HCT116 (cell line): ENCODE results near the gene TBC1D1. TPM values are rescaled to one million over a fixed set of nuclear protein-coding genes. Genes with fewer than 3 reads are reported as not detected.

ENCODE experiments used
- ATAC-seq: fragments of 200-7000 bp; cut with Tn5 transposase; 2 replicates; pipeline ENCODE4 v1.9.1; 2020; ENCODE audit warnings: mild to moderate bottlenecking, moderate library complexity
- BruUV-seq: library from RNA; stranded (reverse); fragments of 400-500 nt; replicated peaks from 2 replicates; lab custom pipeline; 2021; lab: Mats Ljungman, UMichigan
- CTCF ChIA-PET: fragments of 300-600 bp; sonication (Branson Sonifier 250); formaldehyde crosslinking; loops from one replicate; lab custom pipeline; 2021; ENCODE audit warnings: antibody characterized with exemption; lab: Charles Lee
- POLR2A ChIA-PET: fragments of 300-600, 350-600 bp; sonication (Branson Sonifier 250); formaldehyde crosslinking; loops from one replicate; lab custom pipeline; 2021; ENCODE audit warnings: antibody characterized with exemption; lab: Charles Lee
- RAD21 ChIA-PET, 2 experiments: fragments of 300-600 bp; sonication (Branson Sonifier 250); formaldehyde crosslinking; loops; one replicate each; lab custom pipeline; 2023; ENCODE audit warnings: low total read pairs in 2 of 2; ENCODE audit not compliant: uncharacterized antibody in 2 of 2, unreplicated experiment in 2 of 2, low non-redundant PET in 1 of 2; lab: Charles Lee
- DNase-seq: peaks from one replicate; pipeline ENCODE4 v3.0.0-alpha.2; 2010; ENCODE audit warnings: low read depth, low spot score
- H2AFZ ChIP-seq: fragments of 200-600 bp; shearing (Covaris generic), sonication (generic); 2 replicates; pipeline ENCODE4 v1.6.1; 2017; ENCODE audit warnings: low read depth, mixed run types, mixed read lengths, antibody characterized with exemption, low read length; ENCODE audit not compliant: poor library complexity, severe bottlenecking
- H3K27ac ChIP-seq: 2 replicates; pipeline ENCODE4 v1.5.1; 2012; ENCODE audit warnings: low read depth, low read length
- H3K27me3 ChIP-seq: fragments of 200-600 bp; sonication (generic); 2 replicates; pipeline ENCODE4 v1.6.1; 2016; ENCODE audit warnings: mixed run types, low read length, mixed read lengths; ENCODE audit not compliant: insufficient read depth
- H3K36me3 ChIP-seq, 2 experiments: fragments of 200-500 bp in 1 of 2; fragments of 200-600 bp in 1 of 2; sonication (Bioruptor generic) in 1 of 2; sonication (generic) in 1 of 2; 2 replicates each; pipeline versions ENCODE4 v1.5.1 to v1.6.1; 2014 to 2016; ENCODE audit warnings: low read length in 2 of 2, inconsistent platforms in 1 of 2, mixed read lengths in 1 of 2, mixed run types in 1 of 2; ENCODE audit not compliant: insufficient read depth in 2 of 2, control insufficient read depth in 1 of 2
- H3K4me1 ChIP-seq, 2 experiments: fragments of 200-600 bp in 1 of 2; sonication (generic) in 1 of 2; 2 replicates each; pipeline versions ENCODE4 v1.5.1 to v1.6.1; 2012 to 2017; ENCODE audit warnings: low read length in 2 of 2, inconsistent platforms in 1 of 2, mild to moderate bottlenecking in 1 of 2, mixed read lengths in 1 of 2, mixed run types in 1 of 2, moderate library complexity in 1 of 2; ENCODE audit not compliant: insufficient read depth in 2 of 2, control insufficient read depth in 1 of 2
- H3K4me2 ChIP-seq: fragments of 200-600 bp; sonication (generic); 2 replicates; pipeline ENCODE4 v1.6.1; 2017; ENCODE audit warnings: mixed run types, low read length, mixed read lengths
- H3K4me3 ChIP-seq, 2 experiments: fragments of 200-600 bp in 1 of 2; sonication (generic) in 1 of 2; replicated peaks in 1 of 2; 2 replicates each; pipeline ENCODE4 v1.5.1; 2011 to 2016; ENCODE audit warnings: low read length in 2 of 2, control low read depth in 1 of 2, low read depth in 1 of 2, mild to moderate bottlenecking in 1 of 2, mixed read lengths in 1 of 2, mixed run types in 1 of 2
- H3K79me2 ChIP-seq: fragments of 200-600 bp; sonication (generic); 2 replicates; pipeline ENCODE4 v1.6.1; 2017; ENCODE audit warnings: mild to moderate bottlenecking, mixed run types, low read length, moderate library complexity, mixed read lengths; ENCODE audit not compliant: insufficient read depth
- H3K9ac ChIP-seq: fragments of 200-600 bp; sonication (generic); 2 replicates; pipeline ENCODE4 v1.6.1; 2016; ENCODE audit warnings: low read length, mixed read lengths
- H3K9me2 ChIP-seq: fragments of 200-600 bp; sonication (generic), shearing (Covaris generic); 2 replicates; pipeline ENCODE4 v1.6.1; 2017; ENCODE audit warnings: mixed run types, mild to moderate bottlenecking, moderate library complexity; ENCODE audit not compliant: insufficient read depth
- H3K9me3 ChIP-seq, 2 experiments: fragments of 200-500 bp in 1 of 2; fragments of 200-600 bp in 1 of 2; sonication (Bioruptor generic) in 1 of 2; sonication (generic) in 1 of 2; 2 replicates each; pipeline ENCODE4 v1.6.1; 2014 to 2017; ENCODE audit warnings: low read length in 2 of 2, mixed read lengths in 2 of 2, inconsistent platforms in 1 of 2, low read depth in 1 of 2, mild to moderate bottlenecking in 1 of 2, mixed run types in 1 of 2, moderate library complexity in 1 of 2; ENCODE audit not compliant: control insufficient read depth in 1 of 2, insufficient read depth in 1 of 2
- H4K20me1 ChIP-seq: fragments of 200-600 bp; sonication (generic), shearing (Covaris generic); 2 replicates; pipeline ENCODE4 v1.6.1; 2017; ENCODE audit warnings: mixed run types, mild to moderate bottlenecking, moderate library complexity; ENCODE audit not compliant: insufficient read depth
- ATF3 ChIP-seq: IDR thresholded peaks from 2 replicates; pipeline ENCODE4 v1.6.1; 2012
- CBX3 ChIP-seq: IDR thresholded peaks from 2 replicates; pipeline ENCODE4 v1.6.1; 2012; ENCODE audit warnings: low read depth
- CEBPB ChIP-seq: IDR thresholded peaks from 2 replicates; pipeline ENCODE4 v1.6.1; 2012; ENCODE audit warnings: low read depth
- CTCF ChIP-seq, 3 experiments: fragments of 200-600 bp in 1 of 3; sonication (generic) in 1 of 3; IDR thresholded peaks in 2 of 3; conservative IDR thresholded peaks in 1 of 3; 2 replicates each; pipeline ENCODE4 v1.5.1; 2012 to 2017; ENCODE audit warnings: low read depth in 2 of 3, low read length in 2 of 3, antibody characterized with exemption in 1 of 3, borderline replicate concordance in 1 of 3, control low read depth in 1 of 3, mild to moderate bottlenecking in 1 of 3, mixed read lengths in 1 of 3, mixed run types in 1 of 3, moderate library complexity in 1 of 3; ENCODE audit not compliant: insufficient read depth in 1 of 3
- EGR1 ChIP-seq: IDR thresholded peaks from 2 replicates; pipeline ENCODE4 v1.6.1; 2012; ENCODE audit warnings: low read depth
- EZH2 ChIP-seq: fragments of 200-600 bp; sonication (generic); IDR thresholded peaks from 2 replicates; pipeline ENCODE4 v1.6.1; 2017; ENCODE audit warnings: antibody characterized with exemption, mixed run types
- EZH2phosphoT487 ChIP-seq: fragments of 200-600 bp; IDR thresholded peaks from 2 replicates; pipeline ENCODE4 v1.6.1; 2018; ENCODE audit warnings: antibody characterized with exemption, borderline replicate concordance
- FOSL1 ChIP-seq: IDR thresholded peaks from 2 replicates; pipeline ENCODE4 v1.6.1; 2012; ENCODE audit warnings: low read depth
- MAX ChIP-seq: IDR thresholded peaks from 2 replicates; pipeline ENCODE4 v1.6.1; 2012
- POLR2A ChIP-seq: IDR thresholded peaks from 2 replicates; pipeline ENCODE4 v1.7.0; 2011; ENCODE audit warnings: borderline replicate concordance; ENCODE audit not compliant: insufficient read depth, insufficient read length; ENCODE audit errors: extremely low read depth
- POLR2AphosphoS5 ChIP-seq: IDR thresholded peaks from 2 replicates; pipeline ENCODE4 v1.6.1; 2011; ENCODE audit warnings: mild to moderate bottlenecking, low read depth, low read length, moderate library complexity
- RAD21 ChIP-seq: IDR thresholded peaks from 2 replicates; pipeline ENCODE4 v1.6.1; 2012; ENCODE audit warnings: low read depth, mild to moderate bottlenecking
- REST ChIP-seq: IDR thresholded peaks from 2 replicates; pipeline ENCODE4 v1.6.1; 2012; ENCODE audit warnings: low read depth
- SIN3A ChIP-seq: IDR thresholded peaks from 2 replicates; pipeline ENCODE4 v1.6.1; 2012; ENCODE audit warnings: low read depth
- TCF7L2 ChIP-seq: IDR thresholded peaks from 2 replicates; pipeline ENCODE4 v1.7.0; 2011; ENCODE audit warnings: borderline replicate concordance, inconsistent platforms; ENCODE audit not compliant: insufficient read depth, insufficient read length; ENCODE audit errors: extremely low read depth
- YY1 ChIP-seq: IDR thresholded peaks from 2 replicates; pipeline ENCODE4 v1.6.1; 2011; ENCODE audit warnings: low read length, low read depth, moderate library complexity, mild to moderate bottlenecking; ENCODE audit not compliant: insufficient replicate concordance; ENCODE audit errors: extremely low read depth
- ZBTB33 ChIP-seq: IDR thresholded peaks from 2 replicates; pipeline ENCODE4 v1.6.1; 2011; ENCODE audit warnings: mild to moderate bottlenecking, low read length, moderate library complexity; ENCODE audit not compliant: insufficient replicate concordance; ENCODE audit errors: extremely low read depth
- intact Hi-C: fragments of 100-400 bp; cut with micrococcal nuclease; formaldehyde crosslinking; loops from 2 replicates; pipeline ENCODE4 v1.10.0; 2022
- total RNA-seq: library from RNA; stranded (reverse); gene quantifications from one replicate; pipeline ENCODE4 v1.2.1, GENCODE V29; 2021; ENCODE audit not compliant: unreplicated experiment

TBC1D1 gene
- total RNA-seq, 1 experiment from 2014 or later = 82.7 TPM

GRCh38 chr4:38185406-38186144 is 294.7 kb downstream of the TBC1D1 start:
- DNase-seq (no peak), ATAC-seq (no peak)
- RAD21 ChIA-PET = no interaction called here
- POLR2A ChIA-PET = no interaction called here
- BruUV-seq = no TSS peak
- intact Hi-C loops = loop anchor here (5.0 kb wide), 1 partner anchor 267 kb away; no protein-coding TSS in a partner anchor
- Histone ChIP-seq H3K4me3 (no peak overlapping the region), H2AFZ (no peak overlapping the region), H3K9ac (no peak overlapping the region), H3K27ac (no peak overlapping the region), H3K4me1 (peaks cover 34 to 35% of the 10 kb centered on the region in 2 experiments), H3K9me3 (no peaks in the 10 kb centered on the region), H3K4me2 (no peak overlapping the region), H3K36me3 (no peaks in the 10 kb centered on the region), H3K9me2 (no peaks in the 10 kb centered on the region), H4K20me1 (no peaks in the 10 kb centered on the region), H3K27me3 (no peaks in the 10 kb centered on the region), H3K79me2 (no peaks in the 10 kb centered on the region)
- CTCF ChIA-PET = interaction anchor here (1.7 kb wide), 1 partner anchor 489 kb away, joined by 17 read pairs; no protein-coding TSS in a partner anchor
- no peak for TF ChIP-seq REST
- TF ChIP-seq CTCF (IDR thresholded peaks at IDR 0.05 in 2 of 3, conservative IDR thresholded peaks at IDR 0.05 in 1 of 3; ENCODE audit: borderline replicate concordance in 1 of 3, insufficient read depth in 1 of 3, low read depth in 2 of 3, low read length in 2 of 3) = no peak
- TF ChIP-seq POLR2AphosphoS5 = no peak
- no peak for TF ChIP-seq TCF7L2
- no peak for TF ChIP-seq EZH2
- TF ChIP-seq YY1 = no peak
- TF ChIP-seq CEBPB = no peak
- TF ChIP-seq EGR1 = no peak
- TF ChIP-seq EZH2phosphoT487 = no peak
- TF ChIP-seq CBX3 = no peak
- no peak for TF ChIP-seq POLR2A
- TF ChIP-seq ZBTB33 = no peak
- TF ChIP-seq MAX = no peak
- no peak for TF ChIP-seq SIN3A
- no peak for TF ChIP-seq ATF3
- no peak for TF ChIP-seq RAD21
- TF ChIP-seq FOSL1 = no peak
